ENCODE data around the gene ARHGEF2. TPM values are rescaled to one million over a fixed set of nuclear protein-coding genes. Genes with fewer than 3 reads are reported as not detected.
A peak's percentile ranks its signal among the peaks of the same experiment; 100 is the strongest.

Gene ARHGEF2
- total RNA-seq, 1 experiment from 2014 or later = 69.5 TPM

DNA sequence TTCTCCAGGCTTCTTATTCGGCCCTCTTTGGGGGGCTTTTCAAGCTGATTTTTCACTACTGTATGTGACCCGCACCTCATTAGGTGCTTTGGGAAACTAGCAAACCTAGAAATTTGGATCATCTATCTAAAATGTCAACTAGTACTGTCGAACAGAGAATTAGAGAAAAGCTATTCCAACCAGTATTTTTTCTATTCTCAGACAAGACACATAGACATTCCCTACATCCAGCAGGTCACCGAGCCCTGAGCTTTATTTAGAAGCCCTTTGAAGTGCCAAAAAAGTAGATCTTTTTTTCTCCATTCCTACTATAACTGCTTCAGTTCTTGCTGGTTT lies 42.7 kb upstream of the ARHGEF2 start:
- peaks cover 28% of the 10 kb centered on the region for H3K27me3 Mint-ChIP-seq (ENCODE audit: low read depth)
- POLR2A ChIA-PET = interaction anchor here (1.0 kb wide), 1 partner anchor 13 kb away, joined by 4 read pairs; no protein-coding TSS in a partner anchor
- peaks cover 33% of the 10 kb centered on the region for H3K36me3 Mint-ChIP-seq
- no peak overlapping the region for H3K27ac Mint-ChIP-seq
- CTCF ChIA-PET = interaction anchor here (0.6 to 2.0 kb wide), 4 partner anchors 44 to 116 kb away, joined by 3 to 5 read pairs (median 4); no protein-coding TSS in a partner anchor
- H3K4me3 Mint-ChIP-seq = peak overlapping the region; percentile 85
- H3K9me3 Mint-ChIP-seq = no peaks in the 10 kb centered on the region
- TF ChIP-seq TP53 (CRISPR knock-in tag; IDR thresholded peaks at IDR 0.05) (no peak), MXD4 (CRISPR knock-in tag; IDR thresholded peaks at IDR 0.05; ENCODE audit: borderline replicate concordance) (no peak), EMX1 (CRISPR knock-in tag; IDR thresholded peaks at IDR 0.05) (no peak), ETV6 (CRISPR knock-in tag; IDR thresholded peaks at IDR 0.05) (no peak), TEAD1 (CRISPR knock-in tag; IDR thresholded peaks at IDR 0.05) (no peak), USF2 (CRISPR knock-in tag; IDR thresholded peaks at IDR 0.05) (no peak), ZNF317 (CRISPR knock-in tag; IDR thresholded peaks at IDR 0.05; ENCODE audit: borderline replicate concordance, low read depth) (no peak), IRF2 (CRISPR knock-in tag; IDR thresholded peaks at IDR 0.05; ENCODE audit: borderline replicate concordance, low read depth) (no peak), RORB (CRISPR knock-in tag; IDR thresholded peaks at IDR 0.05) (no peak), RELA (CRISPR knock-in tag; IDR thresholded peaks at IDR 0.05; ENCODE audit: borderline replicate concordance) (no peak), GTF2I (CRISPR knock-in tag; conservative IDR thresholded peaks at IDR 0.05) (no peak), ZNF232 (CRISPR knock-in tag; IDR thresholded peaks at IDR 0.05) (no peak), ATF3 (CRISPR knock-in tag; conservative IDR thresholded peaks at IDR 0.05) (no peak), ZNF263 (CRISPR knock-in tag; IDR thresholded peaks at IDR 0.05; ENCODE audit: low read depth) (no peak), CREB1 (CRISPR knock-in tag; IDR thresholded peaks at IDR 0.05) (no peak), ZNF512 (CRISPR knock-in tag; IDR thresholded peaks at IDR 0.05; ENCODE audit: borderline replicate concordance) (no peak)
- TF ChIP-seq, protein P1, sequence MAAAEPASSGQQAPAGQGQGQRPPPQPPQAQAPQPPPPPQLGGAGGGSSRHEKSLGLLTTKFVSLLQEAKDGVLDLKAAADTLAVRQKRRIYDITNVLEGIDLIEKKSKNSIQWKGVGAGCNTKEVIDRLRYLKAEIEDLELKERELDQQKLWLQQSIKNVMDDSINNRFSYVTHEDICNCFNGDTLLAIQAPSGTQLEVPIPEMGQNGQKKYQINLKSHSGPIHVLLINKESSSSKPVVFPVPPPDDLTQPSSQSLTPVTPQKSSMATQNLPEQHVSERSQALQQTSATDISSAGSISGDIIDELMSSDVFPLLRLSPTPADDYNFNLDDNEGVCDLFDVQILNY (CRISPR knock-in tag; IDR thresholded peaks at IDR 0.05) = no peak
- TF ChIP-seq, protein P2, sequence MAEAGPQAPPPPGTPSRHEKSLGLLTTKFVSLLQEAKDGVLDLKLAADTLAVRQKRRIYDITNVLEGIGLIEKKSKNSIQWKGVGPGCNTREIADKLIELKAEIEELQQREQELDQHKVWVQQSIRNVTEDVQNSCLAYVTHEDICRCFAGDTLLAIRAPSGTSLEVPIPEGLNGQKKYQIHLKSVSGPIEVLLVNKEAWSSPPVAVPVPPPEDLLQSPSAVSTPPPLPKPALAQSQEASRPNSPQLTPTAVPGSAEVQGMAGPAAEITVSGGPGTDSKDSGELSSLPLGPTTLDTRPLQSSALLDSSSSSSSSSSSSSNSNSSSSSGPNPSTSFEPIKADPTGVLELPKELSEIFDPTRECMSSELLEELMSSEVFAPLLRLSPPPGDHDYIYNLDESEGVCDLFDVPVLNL (CRISPR knock-in tag; IDR thresholded peaks at IDR 0.05; ENCODE audit: borderline replicate concordance, low read depth) = no peak
- ATAC-seq (no peak), DNase-seq (ENCODE audit: low spot score) (no peak)
- H3K4me1 Mint-ChIP-seq = peaks cover 12% of the 10 kb centered on the region

- ChIA-PET CTCF (interaction anchor here (1.0 to 1.4 kb wide), 6 partner anchors 46 to 116 kb away, joined by 3 to 9 read pairs (median 3); no protein-coding TSS in a partner anchor), POLR2A (interaction anchor here (1.0 kb wide), 1 partner anchor 12 kb away, joined by 4 read pairs; no protein-coding TSS in a partner anchor)
- Mint-ChIP-seq H3K27ac (peak within 1 kb of the TSS; percentile 60), H3K4me3 (peak within 1 kb of the TSS; percentile 85), H3K9me3 (no peaks in the 10 kb centered on the region), H3K36me3 (peaks cover 33% of the 10 kb centered on the region), H3K4me1 (peaks cover 9% of the 10 kb centered on the region), H3K27me3 (ENCODE audit: low read depth) (peaks cover 28% of the 10 kb centered on the region)
- ATAC-seq (peak; percentile 92), DNase-seq (ENCODE audit: low spot score) (peak; percentile 91)
- TF ChIP-seq, protein P3, sequence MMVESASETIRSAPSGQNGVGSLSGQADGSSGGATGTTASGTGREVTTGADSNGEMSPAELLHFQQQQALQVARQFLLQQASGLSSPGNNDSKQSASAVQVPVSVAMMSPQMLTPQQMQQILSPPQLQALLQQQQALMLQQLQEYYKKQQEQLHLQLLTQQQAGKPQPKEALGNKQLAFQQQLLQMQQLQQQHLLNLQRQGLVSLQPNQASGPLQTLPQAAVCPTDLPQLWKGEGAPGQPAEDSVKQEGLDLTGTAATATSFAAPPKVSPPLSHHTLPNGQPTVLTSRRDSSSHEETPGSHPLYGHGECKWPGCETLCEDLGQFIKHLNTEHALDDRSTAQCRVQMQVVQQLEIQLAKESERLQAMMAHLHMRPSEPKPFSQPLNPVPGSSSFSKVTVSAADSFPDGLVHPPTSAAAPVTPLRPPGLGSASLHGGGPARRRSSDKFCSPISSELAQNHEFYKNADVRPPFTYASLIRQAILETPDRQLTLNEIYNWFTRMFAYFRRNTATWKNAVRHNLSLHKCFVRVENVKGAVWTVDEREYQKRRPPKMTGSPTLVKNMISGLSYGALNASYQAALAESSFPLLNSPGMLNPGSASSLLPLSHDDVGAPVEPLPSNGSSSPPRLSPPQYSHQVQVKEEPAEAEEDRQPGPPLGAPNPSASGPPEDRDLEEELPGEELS (CRISPR knock-in tag; IDR thresholded peaks at IDR 0.05) = peak; percentile 22; the same call in 1 of the 2 replicates
- TF ChIP-seq GABPB1 (CRISPR knock-in tag; IDR thresholded peaks at IDR 0.05) = peak; percentile 60; the same call in 1 of the 2 replicates
- TF ChIP-seq ATF1 (CRISPR knock-in tag; IDR thresholded peaks at IDR 0.05) = no peak
- TF ChIP-seq SP1 (CRISPR knock-in tag; conservative IDR thresholded peaks at IDR 0.05) = peak; percentile 71
- 0 out of 2 replicates have a peak, but pooled peaks have one; percentile 57 for TF ChIP-seq TEAD1 (CRISPR knock-in tag; IDR thresholded peaks at IDR 0.05)
- no peak for TF ChIP-seq CDX4 (CRISPR knock-in tag; IDR thresholded peaks at IDR 0.05; ENCODE audit: borderline replicate concordance)
- TF ChIP-seq ZMAT4 (CRISPR knock-in tag; IDR thresholded peaks at IDR 0.05) = no peak
Observed at GRCh38 chr1:156020293-156021092, 42.1 kb upstream of the ARHGEF2 start, which contains the start of gene SSR2. Gene SSR2 (minus strand): TSS chr1:156020951. CDS start chr1:156020167, 784 bp downstream.
